ENCODE results near the gene TMEFF2.

Gene TMEFF2

GRCh38 chr2:192011196-192011595 is 183.5 kb downstream of the TMEFF2 start:
- H3K27me3 ChIP-seq (ENCODE audit: low read length): 0 out of 2 replicates have a peak, but pooled peaks cover 4% of the 10 kb centered on the region
- no peaks in the 10 kb centered on the region for H3K36me3 ChIP-seq (ENCODE audit: low read length)
- no peaks in the 10 kb centered on the region for H4K20me1 ChIP-seq (ENCODE audit: low read depth, low read length)
- H3F3A ChIP-seq (ENCODE audit: insufficient read depth): no peaks in the 10 kb centered on the region
- no peak for TF ChIP-seq EZH2phosphoT487 (conservative IDR thresholded peaks at IDR 0.05; ENCODE audit: low read length)
- TF ChIP-seq, protein P1, sequence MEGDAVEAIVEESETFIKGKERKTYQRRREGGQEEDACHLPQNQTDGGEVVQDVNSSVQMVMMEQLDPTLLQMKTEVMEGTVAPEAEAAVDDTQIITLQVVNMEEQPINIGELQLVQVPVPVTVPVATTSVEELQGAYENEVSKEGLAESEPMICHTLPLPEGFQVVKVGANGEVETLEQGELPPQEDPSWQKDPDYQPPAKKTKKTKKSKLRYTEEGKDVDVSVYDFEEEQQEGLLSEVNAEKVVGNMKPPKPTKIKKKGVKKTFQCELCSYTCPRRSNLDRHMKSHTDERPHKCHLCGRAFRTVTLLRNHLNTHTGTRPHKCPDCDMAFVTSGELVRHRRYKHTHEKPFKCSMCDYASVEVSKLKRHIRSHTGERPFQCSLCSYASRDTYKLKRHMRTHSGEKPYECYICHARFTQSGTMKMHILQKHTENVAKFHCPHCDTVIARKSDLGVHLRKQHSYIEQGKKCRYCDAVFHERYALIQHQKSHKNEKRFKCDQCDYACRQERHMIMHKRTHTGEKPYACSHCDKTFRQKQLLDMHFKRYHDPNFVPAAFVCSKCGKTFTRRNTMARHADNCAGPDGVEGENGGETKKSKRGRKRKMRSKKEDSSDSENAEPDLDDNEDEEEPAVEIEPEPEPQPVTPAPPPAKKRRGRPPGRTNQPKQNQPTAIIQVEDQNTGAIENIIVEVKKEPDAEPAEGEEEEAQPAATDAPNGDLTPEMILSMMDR (IDR thresholded peaks at IDR 0.05; ENCODE audit: insufficient read depth, low read length, poor library complexity, severe bottlenecking): no peak
- H3K4me3 ChIP-seq (ENCODE audit: insufficient read depth, low read length, poor library complexity, severe bottlenecking): no peak overlapping the region
- no peak overlapping the region for H3K27ac ChIP-seq (ENCODE audit: low read depth, low read length)
- no peaks in the 10 kb centered on the region for H3K79me2 ChIP-seq (ENCODE audit: insufficient read depth, low read length)
- H2AFZ ChIP-seq (ENCODE audit: low read depth, low read length, severe bottlenecking): no peak overlapping the region
- H3K9me2 ChIP-seq (replicated peaks; ENCODE audit: insufficient read depth, low read length): no peaks in the 10 kb centered on the region
- no peaks in the 10 kb centered on the region for H3K9me3 ChIP-seq (ENCODE audit: insufficient read depth, low read length)
- no peak overlapping the region for H3K9ac ChIP-seq (ENCODE audit: low read length)
- H3K4me2 ChIP-seq (ENCODE audit: low read depth, low read length, poor library complexity, severe bottlenecking): no peak overlapping the region

GRCh38 chr2:192010073-192010472 is 184.7 kb downstream of the TMEFF2 start:
- Histone ChIP-seq H3F3A (ENCODE audit: insufficient read depth) (no peaks in the 10 kb centered on the region), H3K27ac (ENCODE audit: low read depth, low read length) (no peak overlapping the region), H4K20me1 (ENCODE audit: low read depth, low read length) (no peaks in the 10 kb centered on the region), H3K9ac (ENCODE audit: low read length) (no peak overlapping the region), H3K27me3 (ENCODE audit: low read length) (0 out of 2 replicates have a peak, but pooled peaks cover 4% of the 10 kb centered on the region), H3K79me2 (ENCODE audit: insufficient read depth, low read length) (no peaks in the 10 kb centered on the region), H3K9me3 (ENCODE audit: insufficient read depth, low read length) (no peaks in the 10 kb centered on the region), H2AFZ (ENCODE audit: low read depth, low read length, severe bottlenecking) (no peak overlapping the region), H3K4me2 (ENCODE audit: low read depth, low read length, poor library complexity, severe bottlenecking) (no peak overlapping the region), H3K9me2 (replicated peaks; ENCODE audit: insufficient read depth, low read length) (no peaks in the 10 kb centered on the region), H3K4me3 (ENCODE audit: insufficient read depth, low read length, poor library complexity, severe bottlenecking) (no peak overlapping the region), H3K36me3 (ENCODE audit: low read length) (no peaks in the 10 kb centered on the region)
- no peak for TF ChIP-seq EZH2phosphoT487 (conservative IDR thresholded peaks at IDR 0.05; ENCODE audit: low read length)
- TF ChIP-seq, protein P1 (IDR thresholded peaks at IDR 0.05; ENCODE audit: insufficient read depth, low read length, poor library complexity, severe bottlenecking): no peak

- H3K9me2 ChIP-seq (replicated peaks; ENCODE audit: insufficient read depth, low read length): no peaks in the 10 kb centered on the region
- H3K9ac ChIP-seq (ENCODE audit: low read length): no peak overlapping the region
- no peak overlapping the region for H2AFZ ChIP-seq (ENCODE audit: low read depth, low read length, severe bottlenecking)
- no peaks in the 10 kb centered on the region for H4K20me1 ChIP-seq (ENCODE audit: low read depth, low read length)
- no peak overlapping the region for H3K4me3 ChIP-seq (ENCODE audit: insufficient read depth, low read length, poor library complexity, severe bottlenecking)
- H3K9me3 ChIP-seq (ENCODE audit: insufficient read depth, low read length): no peaks in the 10 kb centered on the region
- H3K36me3 ChIP-seq (ENCODE audit: low read length): no peaks in the 10 kb centered on the region
- no peak overlapping the region for H3K4me2 ChIP-seq (ENCODE audit: low read depth, low read length, poor library complexity, severe bottlenecking)
- TF ChIP-seq, protein P1 (IDR thresholded peaks at IDR 0.05; ENCODE audit: insufficient read depth, low read length, poor library complexity, severe bottlenecking): no peak
- TF ChIP-seq EZH2phosphoT487 (conservative IDR thresholded peaks at IDR 0.05; ENCODE audit: low read length): no peak
- no peak overlapping the region for H3K27ac ChIP-seq (ENCODE audit: low read depth, low read length)
- H3K27me3 ChIP-seq (ENCODE audit: low read length): 0 out of 2 replicates have a peak, but pooled peaks cover 4% of the 10 kb centered on the region
- no peaks in the 10 kb centered on the region for H3F3A ChIP-seq (ENCODE audit: insufficient read depth)
- no peaks in the 10 kb centered on the region for H3K79me2 ChIP-seq (ENCODE audit: insufficient read depth, low read length)
These were observed 187.0 kb downstream of the TMEFF2 start for GRCh38 chr2:192007581-192008228.

Data from SU-DHL-6 (cell line).